Hepatocyte (in vitro differentiated cells): ENCODE data around the gene EIF4B. TPM values are rescaled to one million over a fixed set of nuclear protein-coding genes. Genes with fewer than 3 reads are reported as not detected.
"Not testable (repeated sequence)": the region's sequence is repeated elsewhere in the genome, so short reads cannot be mapped to it uniquely, and the experiment has no call there.

Source experiments
- DNase-seq: peaks from one replicate; pipeline ENCODE4 v3.0.0-alpha.2; 2016; ENCODE audit warnings: low spot score
- H2AFZ ChIP-seq: fragments of 200-600 bp; sonication (generic); 2 replicates; pipeline ENCODE4 v1.6.0; 2016; ENCODE audit warnings: antibody characterized with exemption, mild to moderate bottlenecking
- H3K27ac ChIP-seq: fragments of 200-600 bp; sonication (generic); 2 replicates; pipeline ENCODE4 v1.5.1; 2016; ENCODE audit warnings: mild to moderate bottlenecking
- H3K27me3 ChIP-seq: fragments of 200-600 bp; sonication (generic); 2 replicates; pipeline ENCODE4 v1.6.1; 2016
- H3K36me3 ChIP-seq: fragments of 200-600 bp; sonication (generic); replicated peaks from 2 replicates; pipeline ENCODE4 v1.5.1; 2016; ENCODE audit warnings: low read depth; ENCODE audit not compliant: insufficient read depth
- H3K4me1 ChIP-seq: fragments of 200-600 bp; sonication (generic); 2 replicates; pipeline ENCODE4 v1.5.1; 2016; ENCODE audit warnings: mild to moderate bottlenecking, moderate library complexity; ENCODE audit not compliant: insufficient read depth
- H3K4me2 ChIP-seq: fragments of 200-600 bp; sonication (generic); 2 replicates; pipeline ENCODE4 v1.6.0; 2016
- H3K4me3 ChIP-seq: fragments of 200-600 bp; sonication (generic); 2 replicates; pipeline ENCODE4 v1.5.1; 2016; ENCODE audit warnings: mild to moderate bottlenecking
- H3K79me2 ChIP-seq: fragments of 200-600 bp; sonication (generic); 2 replicates; pipeline ENCODE4 v1.6.0; 2017; ENCODE audit warnings: mild to moderate bottlenecking
- H3K9me2 ChIP-seq: fragments of 200-600 bp; sonication (generic); replicated peaks from 2 replicates; pipeline ENCODE4 v1.6.0; 2017; ENCODE audit warnings: mild to moderate bottlenecking; ENCODE audit not compliant: insufficient read depth
- H3K9me3 ChIP-seq: fragments of 200-600 bp; sonication (generic); 2 replicates; pipeline ENCODE4 v1.5.1; 2016; ENCODE audit warnings: low read depth, mild to moderate bottlenecking
- H4K20me1 ChIP-seq: fragments of 200-600 bp; sonication (generic); 2 replicates; pipeline ENCODE4 v1.6.0; 2016; ENCODE audit warnings: mild to moderate bottlenecking; ENCODE audit not compliant: insufficient read depth, poor library complexity, severe bottlenecking
- CTCF ChIP-seq: fragments of 200-600 bp; sonication (generic); IDR thresholded peaks from 2 replicates; pipeline ENCODE4 v1.5.1; 2016; ENCODE audit warnings: antibody characterized with exemption, mild to moderate bottlenecking; ENCODE audit not compliant: poor library complexity
- EZH2 ChIP-seq: fragments of 200-600 bp; sonication (generic); IDR thresholded peaks from 2 replicates; pipeline ENCODE4 v1.6.1; 2016; ENCODE audit warnings: antibody characterized with exemption, mild to moderate bottlenecking, borderline replicate concordance
- EZH2phosphoT487 ChIP-seq: fragments of 200-600 bp; sonication (generic); IDR thresholded peaks from one replicate; pipeline ENCODE4 v1.6.1; 2018; ENCODE audit warnings: antibody characterized with exemption, mild to moderate bottlenecking, low read depth, moderate library complexity; ENCODE audit not compliant: unreplicated experiment, severe bottlenecking
- WGBS: methylation state at CpG from one replicate; pipeline ENCODE4 v1.1.6; 2016; ENCODE audit warnings: low lambda C conversion rate; ENCODE audit errors: missing lambda C conversion rate; 5-methylcytosine and 5-hydroxymethylcytosine counted together
- polyA plus RNA-seq: library from polyadenylated mRNA; unstranded; fragments of >200 nt; fragmentation: Nextera tagmentation; extraction: Ambion mirVana; gene quantifications from 2 replicates; pipeline ENCODE4 v1.2.1, GENCODE V29; 2016
- total RNA-seq: library from RNA; depleted of rRNA; stranded (reverse); fragments of >200 nt; gene quantifications from 2 replicates; pipeline ENCODE4 v1.2.3, GENCODE V29; 2014

Gene EIF4B
- total and polyA plus RNA-seq, 2 experiments from 2014 or later, result 53.5 to 435 TPM

- Histone ChIP-seq H3K9me3 (no peaks in the 10 kb centered on the region), H3K27ac (no peak overlapping the region), H4K20me1 (peaks cover 14% of the 10 kb centered on the region), H3K4me2 (no peak overlapping the region), H3K27me3 (no peaks in the 10 kb centered on the region), H3K9me2 (no peaks in the 10 kb centered on the region), H2AFZ (no peak overlapping the region), H3K36me3 (no peaks in the 10 kb centered on the region), H3K79me2 (peaks cover 48% of the 10 kb centered on the region), H3K4me3 (no peak overlapping the region), H3K4me1 (no peaks in the 10 kb centered on the region)
- TF ChIP-seq EZH2 (no peak), CTCF (no peak), EZH2phosphoT487 (no peak)
- DNase-seq, result no peak
- 96% methylated on average over 3 of the region's 3 CpGs for WGBS
Observed at GRCh38 chr12:53031616-53032015, 25.4 kb downstream of the EIF4B start.

GRCh38 chr12:53033832-53034231 lies 27.6 kb downstream of the EIF4B start:
- Histone ChIP-seq H4K20me1 (peaks cover 15% of the 10 kb centered on the region), H3K79me2 (peaks cover 36% of the 10 kb centered on the region)
- not testable (repeated sequence) for H3K9me3 ChIP-seq, H2AFZ ChIP-seq, H3K4me2 ChIP-seq, H3K27me3 ChIP-seq, H3K36me3 ChIP-seq, H3K9me2 ChIP-seq, DNase-seq, H3K4me1 ChIP-seq, H3K4me3 ChIP-seq, H3K27ac ChIP-seq
- 92% methylated on average over 10 of the region's 10 CpGs for WGBS

DNA sequence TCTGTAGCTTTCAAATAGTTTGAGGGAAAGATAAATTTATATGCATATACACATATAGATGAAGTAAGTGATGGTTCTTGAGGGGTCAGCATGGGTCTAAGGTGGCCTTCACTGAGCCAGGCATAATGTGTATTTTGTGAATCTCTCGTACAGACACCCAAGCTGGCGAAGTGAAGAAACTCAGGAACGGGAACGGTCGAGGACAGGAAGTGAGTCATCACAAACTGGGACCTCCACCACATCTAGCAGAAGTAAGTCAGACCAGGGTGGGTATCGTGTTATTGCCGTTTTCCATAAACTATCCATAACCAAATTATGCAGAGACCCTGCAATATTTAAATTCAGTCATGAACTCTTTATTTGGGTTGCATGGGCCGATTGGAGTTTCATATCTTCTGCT lies 28.2 kb downstream of the EIF4B start:
- peaks cover 16% of the 10 kb centered on the region for H4K20me1 ChIP-seq
- no peaks in the 10 kb centered on the region for H3K9me2 ChIP-seq
- no peak for DNase-seq
- peaks cover 4% of the 10 kb centered on the region for H3K36me3 ChIP-seq
- H3K4me2 ChIP-seq, result no peak overlapping the region
- no peaks in the 10 kb centered on the region for H3K9me3 ChIP-seq
- peaks cover 36% of the 10 kb centered on the region for H3K79me2 ChIP-seq
- H3K27ac ChIP-seq, result no peak overlapping the region
- no peak overlapping the region for H3K4me3 ChIP-seq
- H3K27me3 ChIP-seq, result no peaks in the 10 kb centered on the region
- H3K4me1 ChIP-seq, result no peaks in the 10 kb centered on the region
- WGBS, result 89% methylated on average over 8 of the region's 8 CpGs
- H2AFZ ChIP-seq, result no peak overlapping the region
- TF ChIP-seq CTCF (no peak), EZH2 (no peak), EZH2phosphoT487 (no peak)

GRCh38 chr12:53036802-53037201 lies 30.5 kb downstream of the EIF4B start:
- H3K36me3 ChIP-seq, result peaks cover 4% of the 10 kb centered on the region
- no peaks in the 10 kb centered on the region for H3K4me1 ChIP-seq
- no peak overlapping the region for H3K27ac ChIP-seq
- no peaks in the 10 kb centered on the region for H3K9me3 ChIP-seq
- H3K79me2 ChIP-seq, result peaks cover 23% of the 10 kb centered on the region
- no peaks in the 10 kb centered on the region for H3K9me2 ChIP-seq
- H3K27me3 ChIP-seq, result no peaks in the 10 kb centered on the region
- TF ChIP-seq CTCF (no peak), EZH2phosphoT487 (no peak), EZH2 (no peak)
- H4K20me1 ChIP-seq, result peaks cover 11% of the 10 kb centered on the region
- WGBS, result 95% methylated on average over 3 of the region's 3 CpGs
- no peak overlapping the region for H3K4me3 ChIP-seq
- no peak overlapping the region for H2AFZ ChIP-seq
- DNase-seq, result no peak
- H3K4me2 ChIP-seq, result no peak overlapping the region
